Peyer's patch (tissue), 4 donors: ENCODE data around the gene PROX1. TPM values are rescaled to one million over a fixed set of nuclear protein-coding genes. Genes with fewer than 3 reads are reported as not detected.

Experiments
- DNase-seq, 3 donors: peaks; one replicate each; pipeline ENCODE4 v3.0.0-alpha.2; 2017 to 2019
- H3K27ac ChIP-seq, 4 donors: fragments of 200-600 bp; sonication (generic); one replicate each; pipeline ENCODE4 v1.5.1; 2016 to 2019
- H3K27me3 ChIP-seq, 2 donors: fragments of 200-600 bp; sonication (generic); one replicate each; pipeline ENCODE4 v1.5.1; 2019
- H3K36me3 ChIP-seq, 3 donors: fragments of 200-600 bp; sonication (generic); one replicate each; pipeline ENCODE4 v1.5.1; 2016 to 2019
- H3K4me1 ChIP-seq, 4 donors: fragments of 200-600 bp; sonication (generic); one replicate each; pipeline ENCODE4 v1.5.1; 2016 to 2019
- H3K4me3 ChIP-seq, 4 donors: fragments of 200-600 bp; sonication (generic); 1 replicate in 3 of 4; 2 replicates in 1 of 4; pipeline ENCODE4 v1.5.1; 2016 to 2019; ENCODE audit warnings: mild to moderate bottlenecking in 1 of 4
- H3K9me3 ChIP-seq, 4 donors: fragments of 200-600 bp; sonication (generic); one replicate each; pipeline ENCODE4 v1.5.1; 2016 to 2019; ENCODE audit warnings: mild to moderate bottlenecking in 1 of 4
- CTCF ChIP-seq, 6 experiments: fragments of 450-650 bp in 4 of 6; fragments of 200-600 bp in 2 of 6; sonication (generic) in 1 of 6; IDR thresholded peaks; one replicate each; pipeline ENCODE4 v1.5.1; 2017 to 2019; ENCODE audit warnings: antibody characterized with exemption in 6 of 6, mild to moderate bottlenecking in 3 of 6, moderate library complexity in 1 of 6
- POLR2A ChIP-seq, 2 donors: fragments of 450-650 bp; IDR thresholded peaks; one replicate each; pipeline ENCODE4 v1.5.1; 2017; ENCODE audit warnings: antibody characterized with exemption in 2 of 2, mild to moderate bottlenecking in 2 of 2, moderate library complexity in 2 of 2
- total RNA-seq, 4 donors: library from RNA; depleted of rRNA; stranded (reverse); fragments of >200 nt; gene quantifications; one replicate each; pipeline ENCODE4 v1.1.0, GENCODE V29; 2016

PROX1 gene
- total RNA-seq, 4 donors from 2014 or later, result 7.4 to 26.4 (median 13.7) TPM

GRCh38 chr1:214003233-214003632 lies 15.5 kb downstream of the PROX1 start:
- TF ChIP-seq CTCF (IDR thresholded peaks at IDR 0.05) (no peak), POLR2A (IDR thresholded peaks at IDR 0.05) (no peak)
- no peak for DNase-seq
- no peaks in the 10 kb centered on the region for H3K36me3 ChIP-seq
- no peak overlapping the region for H3K27ac ChIP-seq
- no peaks in the 10 kb centered on the region for H3K4me1 ChIP-seq
- no peaks in the 10 kb centered on the region for H3K9me3 ChIP-seq
- no peak overlapping the region for H3K4me3 ChIP-seq
- no peaks in the 10 kb centered on the region for H3K27me3 ChIP-seq

- H3K27me3 ChIP-seq, result no peaks in the 10 kb centered on the region
- TF ChIP-seq CTCF (IDR thresholded peaks at IDR 0.05), result no peak
- no peak for TF ChIP-seq POLR2A (IDR thresholded peaks at IDR 0.05)
- H3K9me3 ChIP-seq, result no peaks in the 10 kb centered on the region
- H3K4me3 ChIP-seq, result no peak overlapping the region
- no peak overlapping the region for H3K27ac ChIP-seq
- H3K4me1 ChIP-seq, result no peaks in the 10 kb centered on the region
- H3K36me3 ChIP-seq, result no peaks in the 10 kb centered on the region
- DNase-seq, result no peak
These were observed 16.2 kb downstream of the PROX1 start for GRCh38 chr1:214004014-214004413.

GRCh38 chr1:214004795-214005194 lies 17.0 kb downstream of the PROX1 start:
- no peaks in the 10 kb centered on the region for H3K36me3 ChIP-seq
- DNase-seq, result no peak
- TF ChIP-seq POLR2A (IDR thresholded peaks at IDR 0.05), result no peak
- TF ChIP-seq CTCF (IDR thresholded peaks at IDR 0.05), result no peak
- H3K27ac ChIP-seq, result no peak overlapping the region
- no peaks in the 10 kb centered on the region for H3K27me3 ChIP-seq
- H3K4me3 ChIP-seq, result no peak overlapping the region
- no peaks in the 10 kb centered on the region for H3K9me3 ChIP-seq
- H3K4me1 ChIP-seq, result no peaks in the 10 kb centered on the region

- no peak for DNase-seq
- H3K27me3 ChIP-seq, result no peaks in the 10 kb centered on the region
- TF ChIP-seq CTCF (IDR thresholded peaks at IDR 0.05), result no peak
- TF ChIP-seq POLR2A (IDR thresholded peaks at IDR 0.05), result no peak
- H3K4me1 ChIP-seq, result no peaks in the 10 kb centered on the region
- H3K9me3 ChIP-seq, result no peaks in the 10 kb centered on the region
- no peak overlapping the region for H3K27ac ChIP-seq
- H3K36me3 ChIP-seq, result no peaks in the 10 kb centered on the region
- H3K4me3 ChIP-seq, result no peak overlapping the region
These were observed 17.9 kb downstream of the PROX1 start for GRCh38 chr1:214005708-214006107.

GRCh38 chr1:214006845-214007244 lies 19.1 kb downstream of the PROX1 start:
- DNase-seq, result no peak
- Histone ChIP-seq H3K9me3 (no peaks in the 10 kb centered on the region), H3K36me3 (no peaks in the 10 kb centered on the region), H3K4me3 (no peak overlapping the region), H3K27me3 (no peaks in the 10 kb centered on the region), H3K4me1 (no peaks in the 10 kb centered on the region), H3K27ac (no peak overlapping the region)
- no peak for TF ChIP-seq CTCF (IDR thresholded peaks at IDR 0.05)
- TF ChIP-seq POLR2A (IDR thresholded peaks at IDR 0.05), result no peak

GRCh38 chr1:214008347-214008746 lies 20.6 kb downstream of the PROX1 start:
- H3K27ac ChIP-seq, result no peak overlapping the region
- H3K4me3 ChIP-seq, result no peak overlapping the region
- H3K4me1 ChIP-seq, result no peaks in the 10 kb centered on the region
- TF ChIP-seq CTCF (IDR thresholded peaks at IDR 0.05), result no peak
- no peak for TF ChIP-seq POLR2A (IDR thresholded peaks at IDR 0.05)
- H3K9me3 ChIP-seq, result no peaks in the 10 kb centered on the region
- no peak for DNase-seq
- no peaks in the 10 kb centered on the region for H3K27me3 ChIP-seq
- H3K36me3 ChIP-seq, result no peaks in the 10 kb centered on the region
